DND-41 (cell line): Measurements from ENCODE around the gene SCRN1.

ENCODE experiments used
- CTCF ChIP-seq: IDR thresholded peaks from 2 replicates; pipeline ENCODE4 v1.5.1; 2012; ENCODE audit warnings: borderline replicate concordance, low read length, moderate library complexity, mild to moderate bottlenecking; ENCODE audit not compliant: poor library complexity, severe bottlenecking; ENCODE audit errors: extremely low read depth
- EZH2 ChIP-seq: IDR thresholded peaks from 3 replicates; pipeline ENCODE4 v1.6.1; 2012; ENCODE audit warnings: borderline replicate concordance, low read depth, mild to moderate bottlenecking, moderate library complexity, low read length, inconsistent platforms; ENCODE audit not compliant: severe bottlenecking

DNA sequence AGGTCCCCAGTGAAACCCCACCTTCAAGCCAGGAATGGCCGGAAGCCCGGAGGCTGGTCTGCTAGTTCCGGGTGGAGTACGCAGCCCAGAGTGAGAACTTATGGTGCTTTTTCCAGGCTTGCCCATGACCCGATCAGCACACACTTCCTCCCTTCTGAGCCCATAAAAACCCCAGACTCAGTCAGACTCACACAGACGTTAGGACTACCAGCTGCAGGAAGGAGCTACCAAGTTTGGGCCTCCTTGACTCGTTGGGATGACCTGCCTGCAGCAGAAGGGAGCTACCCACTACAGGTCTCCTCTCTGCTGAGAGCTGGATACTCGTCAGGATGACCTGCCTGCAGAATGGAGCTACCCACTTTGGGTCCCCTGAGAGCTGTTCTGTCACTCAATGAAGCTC lies 39.1 kb downstream of the SCRN1 start:
- TF ChIP-seq CTCF (no peak), EZH2 (no peak)
